Measurements from ENCODE around the gene PLEKHJ1.
"Not testable (repeated sequence)": the region's sequence is repeated elsewhere in the genome, so short reads cannot be mapped to it uniquely, and the experiment has no call there.

Gene PLEKHJ1

GRCh38 chr19:2219726-2220125, 16.4 kb downstream of the PLEKHJ1 start:
- DNase-seq (ENCODE audit: low spot score), result no peak

GRCh38 chr19:2217591-2217990, 18.5 kb downstream of the PLEKHJ1 start:
- DNase-seq (ENCODE audit: low spot score), result no peak

- DNase-seq (ENCODE audit: low spot score), result no peak
Measured at GRCh38 chr19:2216361-2217225, 19.5 kb downstream of the PLEKHJ1 start.

GRCh38 chr19:2215281-2215751, 20.8 kb downstream of the PLEKHJ1 start:
- no peak for DNase-seq (ENCODE audit: low spot score)

- no peak for DNase-seq (ENCODE audit: low spot score)
Measured at GRCh38 chr19:2214251-2214650, 21.9 kb downstream of the PLEKHJ1 start.

- no peak for DNase-seq (ENCODE audit: low spot score)
Measured at GRCh38 chr19:2213799-2214198, 22.3 kb downstream of the PLEKHJ1 start.

- no peak for DNase-seq (ENCODE audit: low spot score)
Measured at GRCh38 chr19:2212861-2213711, 23.0 kb downstream of the PLEKHJ1 start.

- no peak for DNase-seq (ENCODE audit: low spot score)
Measured at GRCh38 chr19:2210987-2211740, 25.0 kb downstream of the PLEKHJ1 start.

- DNase-seq (ENCODE audit: low spot score), result no peak
Measured at GRCh38 chr19:2210206-2210605, 25.9 kb downstream of the PLEKHJ1 start.

GRCh38 chr19:2209408-2209807, 26.7 kb downstream of the PLEKHJ1 start:
- no peak for DNase-seq (ENCODE audit: low spot score)

- DNase-seq (ENCODE audit: low spot score), result no peak
Measured at GRCh38 chr19:2208975-2209374, 27.2 kb downstream of the PLEKHJ1 start.

- no peak for DNase-seq (ENCODE audit: low spot score)
Measured at GRCh38 chr19:2207991-2208860, 27.9 kb downstream of the PLEKHJ1 start.

- no peak for DNase-seq (ENCODE audit: low spot score)
Measured at GRCh38 chr19:2207008-2207407, 29.1 kb downstream of the PLEKHJ1 start.

GRCh38 chr19:2202366-2202765, 33.8 kb downstream of the PLEKHJ1 start:
- no peak for DNase-seq (ENCODE audit: low spot score)

GRCh38 chr19:2201473-2202148, 34.5 kb downstream of the PLEKHJ1 start:
- DNase-seq (ENCODE audit: low spot score), result peak; percentile 3

GRCh38 chr19:2200624-2201294, 35.4 kb downstream of the PLEKHJ1 start:
- DNase-seq (ENCODE audit: low spot score), result not testable (repeated sequence)

GRCh38 chr19:2199861-2200623, 36.1 kb downstream of the PLEKHJ1 start:
- no peak for DNase-seq (ENCODE audit: low spot score)

- DNase-seq (ENCODE audit: low spot score), result no peak
Measured at GRCh38 chr19:2199215-2199614, 36.9 kb downstream of the PLEKHJ1 start.

GRCh38 chr19:2198317-2198716, 37.8 kb downstream of the PLEKHJ1 start:
- DNase-seq (ENCODE audit: low spot score), result no peak
